ENCODE data around the gene CFAP161.

DNA sequence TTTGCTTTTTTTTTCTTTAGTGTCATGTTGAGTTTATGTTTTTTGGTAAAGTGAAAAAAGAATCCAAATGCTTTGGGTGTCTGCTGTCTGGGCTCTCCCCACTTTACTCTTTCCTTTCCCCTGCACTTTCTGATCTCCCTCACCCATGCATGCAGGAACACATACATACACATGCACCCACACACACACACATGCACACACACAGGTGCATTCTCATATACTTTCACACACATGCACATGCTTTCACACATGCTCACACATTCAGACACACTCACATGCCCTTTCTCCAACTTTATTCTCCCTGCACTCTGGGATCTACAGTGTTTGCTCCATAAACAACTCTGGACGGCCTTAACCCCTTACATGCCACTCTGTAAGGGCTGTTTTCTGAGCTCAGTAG, 46.4 kb upstream of the CFAP161 start:
- TF ChIP-seq POLR2AphosphoS5 (IDR thresholded peaks at IDR 0.05; ENCODE audit: low read depth, low read length) (no peak), POLR2A (IDR thresholded peaks at IDR 0.05; ENCODE audit: low read depth, low read length) (no peak), TAF1 (IDR thresholded peaks at IDR 0.05; ENCODE audit: low read depth, low read length) (no peak), SPI1 (IDR thresholded peaks at IDR 0.05; ENCODE audit: low read depth, low read length) (no peak), PAX5 (IDR thresholded peaks at IDR 0.05; ENCODE audit: insufficient read depth, low read length, severe bottlenecking) (no peak), POU2F2 (IDR thresholded peaks at IDR 0.05; ENCODE audit: low read depth, low read length) (no peak)
